Liver (tissue), 9 donors: ENCODE results near the gene HILPDA. TPM values are rescaled to one million over a fixed set of nuclear protein-coding genes. Genes with fewer than 3 reads are reported as not detected.

Experiments used
- DNase-seq: peaks from one replicate; pipeline ENCODE4 v3.0.0-alpha.2; 2017; ENCODE audit warnings: low spot score
- H3K27ac ChIP-seq, 2 donors: one replicate each; pipeline ENCODE4 v1.7.0; 2013; ENCODE audit warnings: inconsistent platforms in 2 of 2, low read length in 2 of 2, control low read depth in 1 of 2, low read depth in 1 of 2, mild to moderate bottlenecking in 1 of 2
- H3K27me3 ChIP-seq, 4 donors: one replicate each; pipeline versions ENCODE4 v1.6.1 to v1.7.0; 2013; ENCODE audit warnings: low read length in 3 of 4, inconsistent platforms in 1 of 4, mild to moderate bottlenecking in 1 of 4, moderate library complexity in 1 of 4; ENCODE audit not compliant: control insufficient read depth in 4 of 4, insufficient read depth in 4 of 4
- H3K36me3 ChIP-seq, 4 donors: one replicate each; pipeline versions ENCODE4 v1.6.1 to v1.7.0; 2013; ENCODE audit warnings: low read length in 3 of 4, mild to moderate bottlenecking in 3 of 4, low read depth in 1 of 4, moderate library complexity in 1 of 4; ENCODE audit not compliant: control insufficient read depth in 4 of 4, insufficient read depth in 3 of 4
- H3K4me1 ChIP-seq, 4 donors: one replicate each; pipeline versions ENCODE4 v1.6.1 to v1.7.0; 2013; ENCODE audit warnings: low read length in 3 of 4, mild to moderate bottlenecking in 3 of 4, moderate library complexity in 1 of 4; ENCODE audit not compliant: control insufficient read depth in 4 of 4, insufficient read depth in 4 of 4
- H3K4me3 ChIP-seq, 3 donors: one replicate each; pipeline versions ENCODE4 v1.6.1 to v1.7.0; 2013; ENCODE audit warnings: low read length in 3 of 3, control low read depth in 1 of 3, low read depth in 1 of 3, mild to moderate bottlenecking in 1 of 3
- H3K9ac ChIP-seq, 2 donors: one replicate each; pipeline ENCODE4 v1.7.0; 2013; ENCODE audit warnings: low read length in 2 of 2, mild to moderate bottlenecking in 2 of 2, moderate library complexity in 2 of 2, control low read depth in 1 of 2, low read depth in 1 of 2
- H3K9me3 ChIP-seq, 4 donors: one replicate each; pipeline versions ENCODE4 v1.6.1 to v1.7.0; 2013; ENCODE audit warnings: low read length in 3 of 4; ENCODE audit not compliant: control insufficient read depth in 4 of 4
- EGR1 ChIP-seq, 2 donors: IDR thresholded peaks; 2 replicates each; pipeline ENCODE4 v1.6.1; 2016 to 2018; ENCODE audit warnings: antibody characterized with exemption in 2 of 2, low read depth in 2 of 2
- FOXA1 ChIP-seq: IDR thresholded peaks from 2 replicates; pipeline ENCODE4 v1.6.1; 2016; ENCODE audit warnings: antibody characterized with exemption
- FOXA2 ChIP-seq: IDR thresholded peaks from 2 replicates; pipeline ENCODE4 v1.6.1; 2016; ENCODE audit warnings: antibody characterized with exemption
- GABPA ChIP-seq, 2 donors: IDR thresholded peaks in 1 of 2; conservative IDR thresholded peaks in 1 of 2; 2 replicates each; pipeline ENCODE4 v1.6.1; 2016; ENCODE audit warnings: antibody characterized with exemption in 2 of 2, mild to moderate bottlenecking in 1 of 2, moderate library complexity in 1 of 2
- HNF4A ChIP-seq, 2 donors: conservative IDR thresholded peaks; 2 replicates each; pipeline ENCODE4 v1.6.1; 2016; ENCODE audit warnings: antibody characterized with exemption in 2 of 2, mild to moderate bottlenecking in 2 of 2
- HNF4G ChIP-seq: IDR thresholded peaks from 2 replicates; pipeline ENCODE4 v1.6.1; 2016; ENCODE audit warnings: antibody characterized with exemption
- JUND ChIP-seq, 2 donors: IDR thresholded peaks; 2 replicates each; pipeline ENCODE4 v1.6.1; 2016; ENCODE audit warnings: antibody characterized with exemption in 2 of 2
- RAD21 ChIP-seq, 2 donors: IDR thresholded peaks; 2 replicates each; pipeline ENCODE4 v1.6.1; 2016; ENCODE audit warnings: antibody characterized with exemption in 2 of 2, mild to moderate bottlenecking in 2 of 2
- RXRA ChIP-seq, 2 donors: IDR thresholded peaks; 2 replicates each; pipeline ENCODE4 v1.6.1; 2017 to 2018; ENCODE audit warnings: antibody characterized with exemption in 2 of 2, mild to moderate bottlenecking in 1 of 2
- SP1 ChIP-seq: IDR thresholded peaks from 2 replicates; pipeline ENCODE4 v1.6.1; 2018; ENCODE audit warnings: antibody characterized with exemption, mild to moderate bottlenecking
- TAF1 ChIP-seq: conservative IDR thresholded peaks from 2 replicates; pipeline ENCODE4 v1.6.1; 2016; ENCODE audit warnings: antibody characterized with exemption, mild to moderate bottlenecking
- YY1 ChIP-seq: IDR thresholded peaks from 2 replicates; pipeline ENCODE4 v1.6.1; 2016; ENCODE audit warnings: antibody characterized with exemption, mild to moderate bottlenecking
- WGBS: extraction: QIAGEN DNeasy Blood & Tissue Kit; methylation state at CpG from one replicate; pipeline ENCODE4 v1.1.7; 2013; 5-methylcytosine and 5-hydroxymethylcytosine counted together
- polyA plus RNA-seq, 2 donors: library from polyadenylated mRNA; stranded (reverse) in 1 of 2; unstranded in 1 of 2; fragments of 200-250 nt in 1 of 2; fragments of >200 nt in 1 of 2; fragmentation: Nextera tagmentation in 1 of 2; extraction: Ambion mirVana in 1 of 2; gene quantifications; one replicate each; pipeline versions ENCODE4 v1.2.1 to v1.2.3, GENCODE V29; 2013 to 2015
- total RNA-seq, 2 donors: library from RNA; depleted of rRNA; stranded (reverse); fragments of >200 nt; gene quantifications; one replicate each; pipeline ENCODE4 v1.2.3, GENCODE V29; 2014
- TF ChIP-seq, protein P1 (sequence below): IDR thresholded peaks from 2 replicates; pipeline ENCODE4 v1.6.1; 2016; ENCODE audit warnings: antibody characterized with exemption, mild to moderate bottlenecking
- TF ChIP-seq, protein P2 (sequence below): IDR thresholded peaks from 2 replicates; pipeline ENCODE4 v1.6.1; 2016; ENCODE audit warnings: antibody characterized with exemption
- TF ChIP-seq, protein P3 (sequence below): IDR thresholded peaks from 2 replicates; pipeline ENCODE4 v1.6.1; 2016; ENCODE audit warnings: antibody characterized with exemption
- TF ChIP-seq, protein P4 (sequence below): fragments of 150-350 bp; IDR thresholded peaks from 2 replicates; pipeline ENCODE4 v1.5.1; 2017; ENCODE audit warnings: improper control_type of control experiment, low read depth, low read length; ENCODE audit not compliant: missing input control
- TF ChIP-seq, protein P5 (sequence below): IDR thresholded peaks from 2 replicates; pipeline ENCODE4 v1.6.1; 2016; ENCODE audit warnings: antibody characterized with exemption
- donor health status: healthy.
- donor health status: healthy.
- donor health status: healthy.
- donor health status: healthy.
- donor health status: healthy.

HILPDA gene
- total and polyA plus RNA-seq, 4 donors, result 3.9 to 5.6 (median 5.2) TPM

DNA sequence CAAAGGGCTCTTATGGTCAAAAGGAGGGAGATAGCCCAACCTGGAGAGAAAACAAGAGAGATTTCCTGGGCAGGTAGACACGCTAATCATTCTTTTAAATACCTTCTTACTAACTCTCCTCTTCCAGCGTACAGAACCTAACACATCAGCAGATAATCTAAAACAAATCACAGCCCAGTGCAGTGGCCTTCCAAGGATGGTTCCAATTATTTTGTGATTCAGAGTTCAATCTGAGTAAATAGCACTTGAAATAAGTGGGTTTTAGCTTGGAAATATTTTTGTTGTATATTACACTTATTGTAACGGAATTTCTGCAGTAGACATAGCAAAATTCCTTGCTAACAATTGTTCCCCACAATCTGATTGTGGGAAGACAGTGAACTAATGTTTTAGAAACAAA lies 38.6 kb upstream of the HILPDA start:
- Histone ChIP-seq H3K36me3 (no peaks in the 10 kb centered on the region), H3K9me3 (no peaks in the 10 kb centered on the region), H3K9ac (no peak overlapping the region), H3K4me1 (no peaks in the 10 kb centered on the region), H3K27me3 (no peaks in the 10 kb centered on the region), H3K4me3 (no peak overlapping the region), H3K27ac (no peak overlapping the region)
- DNase-seq, result no peak
- 92% methylated on average over 3 of the region's 3 CpGs for WGBS
- TF ChIP-seq RAD21 (IDR thresholded peaks at IDR 0.05), result no peak
- TF ChIP-seq RXRA (IDR thresholded peaks at IDR 0.05), result no peak
- TF ChIP-seq, protein P1, sequence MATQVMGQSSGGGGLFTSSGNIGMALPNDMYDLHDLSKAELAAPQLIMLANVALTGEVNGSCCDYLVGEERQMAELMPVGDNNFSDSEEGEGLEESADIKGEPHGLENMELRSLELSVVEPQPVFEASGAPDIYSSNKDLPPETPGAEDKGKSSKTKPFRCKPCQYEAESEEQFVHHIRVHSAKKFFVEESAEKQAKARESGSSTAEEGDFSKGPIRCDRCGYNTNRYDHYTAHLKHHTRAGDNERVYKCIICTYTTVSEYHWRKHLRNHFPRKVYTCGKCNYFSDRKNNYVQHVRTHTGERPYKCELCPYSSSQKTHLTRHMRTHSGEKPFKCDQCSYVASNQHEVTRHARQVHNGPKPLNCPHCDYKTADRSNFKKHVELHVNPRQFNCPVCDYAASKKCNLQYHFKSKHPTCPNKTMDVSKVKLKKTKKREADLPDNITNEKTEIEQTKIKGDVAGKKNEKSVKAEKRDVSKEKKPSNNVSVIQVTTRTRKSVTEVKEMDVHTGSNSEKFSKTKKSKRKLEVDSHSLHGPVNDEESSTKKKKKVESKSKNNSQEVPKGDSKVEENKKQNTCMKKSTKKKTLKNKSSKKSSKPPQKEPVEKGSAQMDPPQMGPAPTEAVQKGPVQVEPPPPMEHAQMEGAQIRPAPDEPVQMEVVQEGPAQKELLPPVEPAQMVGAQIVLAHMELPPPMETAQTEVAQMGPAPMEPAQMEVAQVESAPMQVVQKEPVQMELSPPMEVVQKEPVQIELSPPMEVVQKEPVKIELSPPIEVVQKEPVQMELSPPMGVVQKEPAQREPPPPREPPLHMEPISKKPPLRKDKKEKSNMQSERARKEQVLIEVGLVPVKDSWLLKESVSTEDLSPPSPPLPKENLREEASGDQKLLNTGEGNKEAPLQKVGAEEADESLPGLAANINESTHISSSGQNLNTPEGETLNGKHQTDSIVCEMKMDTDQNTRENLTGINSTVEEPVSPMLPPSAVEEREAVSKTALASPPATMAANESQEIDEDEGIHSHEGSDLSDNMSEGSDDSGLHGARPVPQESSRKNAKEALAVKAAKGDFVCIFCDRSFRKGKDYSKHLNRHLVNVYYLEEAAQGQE, result no peak
- no peak for TF ChIP-seq HNF4A (conservative IDR thresholded peaks at IDR 0.05)
- no peak for TF ChIP-seq EGR1 (IDR thresholded peaks at IDR 0.05; ENCODE audit: low read depth in 2 of 2)
- TF ChIP-seq TAF1, result no peak
- no peak for TF ChIP-seq FOXA1
- no peak for TF ChIP-seq FOXA2
- TF ChIP-seq, protein P2, sequence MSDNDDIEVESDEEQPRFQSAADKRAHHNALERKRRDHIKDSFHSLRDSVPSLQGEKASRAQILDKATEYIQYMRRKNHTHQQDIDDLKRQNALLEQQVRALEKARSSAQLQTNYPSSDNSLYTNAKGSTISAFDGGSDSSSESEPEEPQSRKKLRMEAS, result no peak
- no peak for TF ChIP-seq SP1
- TF ChIP-seq, protein P3, sequence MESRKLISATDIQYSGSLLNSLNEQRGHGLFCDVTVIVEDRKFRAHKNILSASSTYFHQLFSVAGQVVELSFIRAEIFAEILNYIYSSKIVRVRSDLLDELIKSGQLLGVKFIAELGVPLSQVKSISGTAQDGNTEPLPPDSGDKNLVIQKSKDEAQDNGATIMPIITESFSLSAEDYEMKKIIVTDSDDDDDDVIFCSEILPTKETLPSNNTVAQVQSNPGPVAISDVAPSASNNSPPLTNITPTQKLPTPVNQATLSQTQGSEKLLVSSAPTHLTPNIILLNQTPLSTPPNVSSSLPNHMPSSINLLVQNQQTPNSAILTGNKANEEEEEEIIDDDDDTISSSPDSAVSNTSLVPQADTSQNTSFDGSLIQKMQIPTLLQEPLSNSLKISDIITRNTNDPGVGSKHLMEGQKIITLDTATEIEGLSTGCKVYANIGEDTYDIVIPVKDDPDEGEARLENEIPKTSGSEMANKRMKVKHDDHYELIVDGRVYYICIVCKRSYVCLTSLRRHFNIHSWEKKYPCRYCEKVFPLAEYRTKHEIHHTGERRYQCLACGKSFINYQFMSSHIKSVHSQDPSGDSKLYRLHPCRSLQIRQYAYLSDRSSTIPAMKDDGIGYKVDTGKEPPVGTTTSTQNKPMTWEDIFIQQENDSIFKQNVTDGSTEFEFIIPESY, result no peak
- TF ChIP-seq HNF4G, result no peak
- no peak for TF ChIP-seq GABPA (IDR thresholded peaks at IDR 0.05 in 1 of 2, conservative IDR thresholded peaks at IDR 0.05 in 1 of 2)
- TF ChIP-seq, protein P4, sequence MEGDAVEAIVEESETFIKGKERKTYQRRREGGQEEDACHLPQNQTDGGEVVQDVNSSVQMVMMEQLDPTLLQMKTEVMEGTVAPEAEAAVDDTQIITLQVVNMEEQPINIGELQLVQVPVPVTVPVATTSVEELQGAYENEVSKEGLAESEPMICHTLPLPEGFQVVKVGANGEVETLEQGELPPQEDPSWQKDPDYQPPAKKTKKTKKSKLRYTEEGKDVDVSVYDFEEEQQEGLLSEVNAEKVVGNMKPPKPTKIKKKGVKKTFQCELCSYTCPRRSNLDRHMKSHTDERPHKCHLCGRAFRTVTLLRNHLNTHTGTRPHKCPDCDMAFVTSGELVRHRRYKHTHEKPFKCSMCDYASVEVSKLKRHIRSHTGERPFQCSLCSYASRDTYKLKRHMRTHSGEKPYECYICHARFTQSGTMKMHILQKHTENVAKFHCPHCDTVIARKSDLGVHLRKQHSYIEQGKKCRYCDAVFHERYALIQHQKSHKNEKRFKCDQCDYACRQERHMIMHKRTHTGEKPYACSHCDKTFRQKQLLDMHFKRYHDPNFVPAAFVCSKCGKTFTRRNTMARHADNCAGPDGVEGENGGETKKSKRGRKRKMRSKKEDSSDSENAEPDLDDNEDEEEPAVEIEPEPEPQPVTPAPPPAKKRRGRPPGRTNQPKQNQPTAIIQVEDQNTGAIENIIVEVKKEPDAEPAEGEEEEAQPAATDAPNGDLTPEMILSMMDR, result no peak
- TF ChIP-seq JUND (IDR thresholded peaks at IDR 0.05), result no peak
- TF ChIP-seq, protein P5, sequence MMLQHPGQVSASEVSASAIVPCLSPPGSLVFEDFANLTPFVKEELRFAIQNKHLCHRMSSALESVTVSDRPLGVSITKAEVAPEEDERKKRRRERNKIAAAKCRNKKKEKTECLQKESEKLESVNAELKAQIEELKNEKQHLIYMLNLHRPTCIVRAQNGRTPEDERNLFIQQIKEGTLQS, result no peak

DNA sequence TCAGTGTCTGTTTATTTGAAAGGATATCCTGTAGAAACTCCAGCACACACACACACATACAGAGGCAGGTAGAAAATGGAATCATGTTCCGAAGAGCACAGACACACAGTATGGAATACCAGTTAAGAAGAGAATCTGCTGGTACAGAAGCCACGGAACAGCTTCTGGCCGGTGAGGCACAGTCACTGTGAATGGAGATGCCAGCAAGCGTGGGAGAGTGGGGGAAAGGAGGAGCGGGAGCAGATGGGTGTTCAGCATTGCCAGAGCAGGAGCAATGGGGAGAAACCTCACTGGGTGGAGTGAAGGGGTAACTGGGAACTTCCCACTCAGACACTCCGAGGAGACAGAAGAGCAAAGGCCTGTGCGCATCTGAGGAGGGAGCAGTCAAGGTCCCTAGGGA lies 36.4 kb upstream of the HILPDA start:
- Histone ChIP-seq H3K4me3 (no peak overlapping the region), H3K9ac (no peak overlapping the region), H3K36me3 (no peaks in the 10 kb centered on the region), H3K27me3 (no peaks in the 10 kb centered on the region), H3K9me3 (no peaks in the 10 kb centered on the region), H3K27ac (no peak overlapping the region), H3K4me1 (peaks cover 2 to 6% (median 4%) of the 10 kb centered on the region in 4 donors)
- DNase-seq, result no peak
- WGBS, result 94% methylated on average over 7 of the region's 7 CpGs
- TF ChIP-seq RXRA (IDR thresholded peaks at IDR 0.05), result no peak
- TF ChIP-seq JUND (IDR thresholded peaks at IDR 0.05), result no peak
- TF ChIP-seq, protein P4, result no peak
- TF ChIP-seq YY1, result no peak
- TF ChIP-seq TAF1, result no peak
- no peak for TF ChIP-seq RAD21 (IDR thresholded peaks at IDR 0.05)
- TF ChIP-seq FOXA1, result no peak
- no peak for TF ChIP-seq GABPA (IDR thresholded peaks at IDR 0.05 in 1 of 2, conservative IDR thresholded peaks at IDR 0.05 in 1 of 2)
- TF ChIP-seq, protein P5, result no peak
- no peak for TF ChIP-seq HNF4G
- TF ChIP-seq SP1, result no peak
- no peak for TF ChIP-seq HNF4A (conservative IDR thresholded peaks at IDR 0.05)
- TF ChIP-seq EGR1 (IDR thresholded peaks at IDR 0.05; ENCODE audit: low read depth in 2 of 2), result no peak
- TF ChIP-seq, protein P3, result no peak
